PC-9 (cell line): ENCODE data around the gene GTF2I. TPM values are rescaled to one million over a fixed set of nuclear protein-coding genes. Genes with fewer than 3 reads are reported as not detected.

Experiments used
- BruUV-seq: library from RNA; stranded (reverse); fragments of 400-500 nt; replicated peaks from 2 replicates; lab custom pipeline; 2021; lab: Mats Ljungman, UMichigan
- CTCF ChIA-PET: fragments of 300-600 bp; sonication (Branson Sonifier 250); formaldehyde crosslinking; loops from one replicate; lab custom pipeline; 2022; ENCODE audit warnings: antibody characterized with exemption; lab: Charles Lee
- POLR2A ChIA-PET: fragments of 300-600 bp; sonication (Branson Sonifier 250); formaldehyde crosslinking; loops from one replicate; lab custom pipeline; 2022; ENCODE audit warnings: antibody characterized with exemption; ENCODE audit not compliant: unreplicated experiment; lab: Charles Lee
- DNase-seq, 2 experiments: peaks; one replicate each; pipeline versions ENCODE4 v3.0.0 to v3.0.0-alpha.2; 2015 to 2022; ENCODE audit warnings: mixed read lengths in 1 of 2
- H2AFZ ChIP-seq: fragments of 200-600 bp; sonication (generic); 2 replicates; pipeline ENCODE4 v1.8.1; 2017; ENCODE audit warnings: antibody characterized with exemption
- H3F3A ChIP-seq: fragments of 200-600 bp; sonication (generic); 2 replicates; pipeline ENCODE4 v1.8.1; 2017; ENCODE audit warnings: antibody characterized with exemption, mild to moderate bottlenecking, low read depth; ENCODE audit not compliant: insufficient read depth
- H3K27ac ChIP-seq: fragments of 200-600 bp; sonication (generic); 2 replicates; pipeline ENCODE4 v1.6.1; 2016; ENCODE audit warnings: mixed run types
- H3K27me3 ChIP-seq: fragments of 200-600 bp; sonication (generic); 2 replicates; pipeline ENCODE4 v1.6.1; 2016; ENCODE audit warnings: low read depth, mixed run types; ENCODE audit not compliant: insufficient read depth
- H3K36me3 ChIP-seq: fragments of 200-600 bp; sonication (generic); 2 replicates; pipeline ENCODE4 v1.6.1; 2016; ENCODE audit warnings: low read depth, mixed run types
- H3K4me1 ChIP-seq: fragments of 200-600 bp; sonication (generic); replicated peaks from 2 replicates; pipeline ENCODE4 v1.6.1; 2016; ENCODE audit warnings: mixed run types; ENCODE audit not compliant: insufficient read depth
- H3K4me2 ChIP-seq: fragments of 200-600 bp; sonication (generic); 2 replicates; pipeline ENCODE4 v1.6.1; 2017; ENCODE audit warnings: mixed run types
- H3K4me3 ChIP-seq: fragments of 200-600 bp; sonication (generic); 2 replicates; pipeline ENCODE4 v1.6.1; 2016; ENCODE audit warnings: mixed run types
- H3K79me2 ChIP-seq: fragments of 200-600 bp; sonication (generic); 2 replicates; pipeline ENCODE4 v1.6.1; 2017; ENCODE audit warnings: low read depth, mixed run types
- H3K9me2 ChIP-seq: fragments of 200-600 bp; sonication (generic); 2 replicates; pipeline ENCODE4 v1.8.1; 2017; ENCODE audit warnings: mild to moderate bottlenecking; ENCODE audit not compliant: insufficient read depth
- H3K9me3 ChIP-seq: fragments of 200-600 bp; sonication (generic); 2 replicates; pipeline ENCODE4 v1.8.1; 2016; ENCODE audit warnings: low read depth; ENCODE audit not compliant: insufficient read depth
- H4K20me1 ChIP-seq: fragments of 200-600 bp; sonication (generic); 2 replicates; pipeline ENCODE4 v1.8.1; 2017; ENCODE audit not compliant: insufficient read depth
- EZH2 ChIP-seq: fragments of 200-600 bp; sonication (generic); IDR thresholded peaks from 2 replicates; pipeline ENCODE4 v1.8.0; 2017; ENCODE audit warnings: antibody characterized with exemption, low read depth
- intact Hi-C: fragments of 100-400 bp; cut with micrococcal nuclease; formaldehyde crosslinking; loops from one replicate; pipeline ENCODE4 v1.10.0; 2022; ENCODE audit not compliant: unreplicated experiment
- total RNA-seq: library from RNA; stranded (reverse); gene quantifications from 2 replicates; pipeline ENCODE4 v1.2.3, GENCODE V29; 2021
- TF ChIP-seq, protein P1 (sequence below): fragments of 200-600 bp; sonication (generic); conservative IDR thresholded peaks from 2 replicates; pipeline ENCODE4 v1.6.1; 2017; ENCODE audit warnings: mixed run types, antibody characterized with exemption, mild to moderate bottlenecking, moderate library complexity

GTF2I gene
- total RNA-seq, 1 experiment from 2014 or later = 364 TPM

DNA sequence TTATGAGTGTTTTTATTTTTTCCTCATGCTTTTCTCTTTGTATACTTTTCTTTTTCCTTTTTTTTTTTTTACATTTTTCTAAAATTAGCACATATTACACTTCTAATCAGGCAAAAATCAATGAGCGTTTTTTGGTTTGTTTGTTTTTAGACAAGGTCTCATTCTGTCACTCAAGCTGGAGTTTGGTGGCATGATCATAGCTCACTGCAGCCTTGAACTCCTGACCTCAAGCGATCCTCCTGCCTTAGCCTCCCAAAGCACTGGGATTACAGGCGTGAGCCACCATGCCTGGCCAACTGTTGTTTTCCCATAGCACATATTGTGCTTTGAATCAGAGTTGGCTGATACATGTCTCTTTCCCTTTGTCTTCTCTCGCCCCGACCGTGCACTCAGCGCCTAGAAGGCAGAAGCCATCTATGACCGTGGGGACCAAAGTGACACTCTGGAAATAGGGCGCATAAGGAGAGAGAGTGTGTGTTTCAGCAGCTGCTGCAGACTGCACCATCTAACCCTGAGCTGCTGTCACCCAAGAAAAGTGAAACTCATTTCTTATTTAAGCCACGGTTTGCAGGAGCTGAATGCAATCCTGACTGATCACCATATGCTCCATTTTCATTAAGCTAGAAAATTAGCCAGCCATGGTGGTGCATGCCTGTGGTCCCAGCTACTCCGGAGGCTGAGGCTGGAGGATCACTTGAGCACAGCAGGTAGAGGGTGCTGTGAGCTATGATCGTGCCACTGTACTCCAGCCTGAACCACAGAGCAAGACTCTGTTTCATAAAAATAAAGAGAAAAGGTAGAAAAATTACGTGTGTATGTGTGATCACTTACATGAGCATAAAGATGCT is 41.4 kb upstream of the GTF2I start:
- intact Hi-C loops = no loop called here
- Histone ChIP-seq H3K4me3 (no peak overlapping the region), H3K27me3 (no peaks in the 10 kb centered on the region), H3K9me2 (no peaks in the 10 kb centered on the region), H3K4me1 (peaks cover 19% of the 10 kb centered on the region), H4K20me1 (no peaks in the 10 kb centered on the region), H3K9me3 (no peaks in the 10 kb centered on the region), H3K27ac (no peak overlapping the region), H3K4me2 (no peak overlapping the region), H3K36me3 (no peaks in the 10 kb centered on the region), H2AFZ (no peak overlapping the region), H3F3A (peaks cover 16% of the 10 kb centered on the region), H3K79me2 (no peaks in the 10 kb centered on the region)
- DNase-seq = no peak
- POLR2A ChIA-PET = no interaction called here
- BruUV-seq = no TSS peak
- CTCF ChIA-PET = no interaction called here
- no peak for TF ChIP-seq EZH2
- TF ChIP-seq, protein P1, sequence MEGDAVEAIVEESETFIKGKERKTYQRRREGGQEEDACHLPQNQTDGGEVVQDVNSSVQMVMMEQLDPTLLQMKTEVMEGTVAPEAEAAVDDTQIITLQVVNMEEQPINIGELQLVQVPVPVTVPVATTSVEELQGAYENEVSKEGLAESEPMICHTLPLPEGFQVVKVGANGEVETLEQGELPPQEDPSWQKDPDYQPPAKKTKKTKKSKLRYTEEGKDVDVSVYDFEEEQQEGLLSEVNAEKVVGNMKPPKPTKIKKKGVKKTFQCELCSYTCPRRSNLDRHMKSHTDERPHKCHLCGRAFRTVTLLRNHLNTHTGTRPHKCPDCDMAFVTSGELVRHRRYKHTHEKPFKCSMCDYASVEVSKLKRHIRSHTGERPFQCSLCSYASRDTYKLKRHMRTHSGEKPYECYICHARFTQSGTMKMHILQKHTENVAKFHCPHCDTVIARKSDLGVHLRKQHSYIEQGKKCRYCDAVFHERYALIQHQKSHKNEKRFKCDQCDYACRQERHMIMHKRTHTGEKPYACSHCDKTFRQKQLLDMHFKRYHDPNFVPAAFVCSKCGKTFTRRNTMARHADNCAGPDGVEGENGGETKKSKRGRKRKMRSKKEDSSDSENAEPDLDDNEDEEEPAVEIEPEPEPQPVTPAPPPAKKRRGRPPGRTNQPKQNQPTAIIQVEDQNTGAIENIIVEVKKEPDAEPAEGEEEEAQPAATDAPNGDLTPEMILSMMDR = no peak

DNA sequence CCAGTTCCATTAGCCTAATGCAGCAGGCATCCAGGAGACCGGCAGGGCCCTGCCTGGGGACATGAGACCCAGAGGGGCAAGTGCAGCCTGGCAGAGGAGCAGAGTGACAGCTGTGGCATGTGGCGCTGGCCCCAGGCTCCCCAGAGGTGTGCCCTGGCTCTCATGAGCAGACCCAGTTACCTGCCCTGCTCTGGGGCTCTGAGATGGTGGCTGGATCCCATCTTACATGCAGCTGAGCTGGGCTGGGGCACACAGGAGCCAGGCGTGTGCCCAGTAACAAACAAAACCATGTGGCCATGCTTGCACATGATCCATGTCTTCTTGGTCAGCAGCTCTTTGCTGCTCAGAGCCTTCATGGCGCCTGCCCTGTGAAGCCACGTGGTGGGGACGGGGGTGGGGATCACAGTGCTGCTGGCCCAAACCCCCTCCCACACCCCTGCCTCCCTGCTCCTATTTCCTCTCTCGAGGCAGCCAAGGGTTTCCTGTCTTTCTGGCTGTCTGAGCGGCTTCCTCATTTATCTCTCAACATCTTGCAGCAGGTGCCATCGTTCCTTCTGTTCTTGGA is 40.3 kb upstream of the GTF2I start:
- Histone ChIP-seq H3K9me2 (no peaks in the 10 kb centered on the region), H3K4me2 (no peak overlapping the region), H3F3A (peaks cover 8% of the 10 kb centered on the region), H3K27me3 (no peaks in the 10 kb centered on the region), H3K4me1 (peaks cover 8% of the 10 kb centered on the region), H3K9me3 (no peaks in the 10 kb centered on the region), H3K36me3 (no peaks in the 10 kb centered on the region), H3K79me2 (no peaks in the 10 kb centered on the region), H3K27ac (no peak overlapping the region), H4K20me1 (no peaks in the 10 kb centered on the region), H3K4me3 (no peak overlapping the region), H2AFZ (no peak overlapping the region)
- intact Hi-C loops = no loop called here
- TF ChIP-seq, protein P1 = no peak
- TF ChIP-seq EZH2 = no peak
- POLR2A ChIA-PET = no interaction called here
- no peak for DNase-seq
- no TSS peak for BruUV-seq
- CTCF ChIA-PET = interaction anchor here (0.6 kb wide), 2 partner anchors 18 to 23 kb away, joined by 3 to 18 read pairs; no protein-coding TSS in a partner anchor

DNA sequence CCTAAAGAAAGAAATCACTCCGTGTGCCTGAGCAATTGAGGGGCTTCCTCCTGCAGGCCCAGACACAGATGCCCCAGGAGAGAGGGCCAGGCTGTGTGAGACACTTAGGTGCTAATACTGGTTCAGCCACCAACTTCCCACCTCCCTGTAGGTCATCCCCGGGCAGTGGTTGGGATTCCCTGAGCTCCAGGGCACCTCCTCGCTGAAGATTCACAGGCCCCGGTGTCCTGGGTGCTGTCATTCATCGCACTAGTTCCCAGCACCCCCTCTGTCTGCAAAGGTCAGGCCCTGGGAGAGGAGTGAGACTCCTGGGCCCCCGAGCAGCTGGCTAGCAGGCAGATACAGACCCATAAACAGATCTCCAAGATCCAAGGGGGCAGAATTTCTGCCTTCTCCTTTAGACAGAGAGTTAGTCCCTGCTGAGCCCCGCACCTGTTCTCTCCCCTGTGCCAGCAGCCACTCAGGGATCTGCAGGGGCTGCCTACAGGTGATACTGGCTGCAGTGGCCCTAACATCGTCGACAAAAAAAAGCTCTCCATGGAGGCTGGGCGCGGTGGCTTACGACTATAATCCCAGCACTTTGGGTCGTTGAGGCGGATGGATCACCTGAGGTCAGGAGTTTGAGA is 38.2 kb upstream of the GTF2I start:
- no peaks in the 10 kb centered on the region; the same call in 1 of the 2 replicates for H3F3A ChIP-seq
- H3K36me3 ChIP-seq = no peaks in the 10 kb centered on the region
- no peak overlapping the region for H3K4me2 ChIP-seq
- no peaks in the 10 kb centered on the region for H4K20me1 ChIP-seq
- H3K79me2 ChIP-seq = no peaks in the 10 kb centered on the region
- CTCF ChIA-PET = no interaction called here
- POLR2A ChIA-PET = no interaction called here
- H3K9me2 ChIP-seq = no peaks in the 10 kb centered on the region
- TF ChIP-seq EZH2 = no peak
- TF ChIP-seq, protein P1 = no peak
- H2AFZ ChIP-seq = no peak overlapping the region
- BruUV-seq = no TSS peak
- H3K27me3 ChIP-seq = no peaks in the 10 kb centered on the region
- no peaks in the 10 kb centered on the region for H3K9me3 ChIP-seq
- H3K27ac ChIP-seq = no peak overlapping the region
- DNase-seq = no peak
- H3K4me3 ChIP-seq = no peak overlapping the region
- intact Hi-C loops = no loop called here
- no peaks in the 10 kb centered on the region for H3K4me1 ChIP-seq
